Measurements from ENCODE around the gene TBX18. TPM values are rescaled to one million over a fixed set of nuclear protein-coding genes. Genes with fewer than 3 reads are reported as not detected.

TBX18 gene
- total RNA-seq, 2 experiments from 2014 or later: not detected

GRCh38 chr6:84763886-84764331, 489 bp downstream of the TBX18 start:
- DNase-seq (no peak), ATAC-seq (no peak)
- POLR2A ChIA-PET: interaction anchor here (1.4 kb wide), 1 partner anchor 13 kb away, joined by 3 read pairs; no protein-coding TSS in a partner anchor
- H3K36me3 Mint-ChIP-seq (ENCODE audit: low read depth): peaks cover 4% of the 10 kb centered on the region
- H3K4me3 Mint-ChIP-seq: peak overlapping the region; percentile 52
- intact Hi-C loops (cut with micrococcal nuclease): loop anchor here (10.0 kb wide), 1 partner anchor 909 kb away; the partner anchor contains the start of genes CYB5R4 and RIPPLY2
- CTCF ChIA-PET: no interaction called here
- H3K4me1 Mint-ChIP-seq (ENCODE audit: low read depth): peaks cover 6% of the 10 kb centered on the region
- H3K27ac Mint-ChIP-seq: no peak overlapping the region
- H3K27me3 Mint-ChIP-seq: peaks cover 61% of the 10 kb centered on the region
- H3K9me3 Mint-ChIP-seq: peaks cover 2% of the 10 kb centered on the region
- TF ChIP-seq CTCF (IDR thresholded peaks at IDR 0.05): no peak

GRCh38 chr6:84763003-84763885, 1.2 kb downstream of the TBX18 start:
- TF ChIP-seq CTCF (IDR thresholded peaks at IDR 0.05): no peak
- peaks cover 54% of the 10 kb centered on the region for H3K27me3 Mint-ChIP-seq
- no peak overlapping the region for H3K4me3 Mint-ChIP-seq
- intact Hi-C loops (cut with micrococcal nuclease): loop anchor here (10.0 kb wide), 1 partner anchor 908 kb away; the partner anchor contains the start of genes CYB5R4 and RIPPLY2
- DNase-seq: no peak
- POLR2A ChIA-PET: interaction anchor here (1.4 kb wide), 1 partner anchor 14 kb away, joined by 3 read pairs; no protein-coding TSS in a partner anchor
- H3K27ac Mint-ChIP-seq: no peak overlapping the region
- ATAC-seq: no peak
- CTCF ChIA-PET: no interaction called here
- H3K36me3 Mint-ChIP-seq (ENCODE audit: low read depth): peaks cover 4% of the 10 kb centered on the region
- H3K9me3 Mint-ChIP-seq: peaks cover 2% of the 10 kb centered on the region
- H3K4me1 Mint-ChIP-seq (ENCODE audit: low read depth): peaks cover 6% of the 10 kb centered on the region

GRCh38 chr6:84762220-84763002, 2.0 kb downstream of the TBX18 start:
- CTCF ChIA-PET: interaction anchor here (1.3 kb wide), 1 partner anchor 12 kb away, joined by 3 read pairs; no protein-coding TSS in a partner anchor
- no peak for TF ChIP-seq CTCF (IDR thresholded peaks at IDR 0.05)
- peaks cover under 1% of the 10 kb centered on the region for H3K9me3 Mint-ChIP-seq
- peaks cover 49% of the 10 kb centered on the region for H3K27me3 Mint-ChIP-seq
- no peak overlapping the region for H3K27ac Mint-ChIP-seq
- intact Hi-C loops (cut with micrococcal nuclease): loop anchor here (10.0 kb wide), 1 partner anchor 908 kb away; the partner anchor contains the start of genes CYB5R4 and RIPPLY2
- ATAC-seq (no peak), DNase-seq (no peak)
- H3K36me3 Mint-ChIP-seq (ENCODE audit: low read depth): peaks cover 4% of the 10 kb centered on the region
- H3K4me3 Mint-ChIP-seq: no peak overlapping the region
- H3K4me1 Mint-ChIP-seq (ENCODE audit: low read depth): peaks cover 6% of the 10 kb centered on the region
- POLR2A ChIA-PET: no interaction called here

GRCh38 chr6:84758486-84758885, 5.9 kb downstream of the TBX18 start:
- no peak for ATAC-seq
- intact Hi-C loops (cut with micrococcal nuclease): no loop called here
- CTCF ChIA-PET: no interaction called here
- Mint-ChIP-seq H3K36me3 (ENCODE audit: low read depth) (no peaks in the 10 kb centered on the region), H3K4me1 (ENCODE audit: low read depth) (no peaks in the 10 kb centered on the region), H3K4me3 (no peak overlapping the region), H3K27me3 (peaks cover 23% of the 10 kb centered on the region), H3K27ac (no peak overlapping the region), H3K9me3 (no peaks in the 10 kb centered on the region)
- no peak for DNase-seq
- TF ChIP-seq CTCF (IDR thresholded peaks at IDR 0.05): no peak
- POLR2A ChIA-PET: no interaction called here
